ENCODE results near the gene PPP1R27.
A peak's percentile ranks its signal among the peaks of the same experiment; 100 is the strongest.
"Not testable (repeated sequence)": the region's sequence is repeated elsewhere in the genome, so short reads cannot be mapped to it uniquely, and the experiment has no call there.

The PPP1R27 gene

DNA sequence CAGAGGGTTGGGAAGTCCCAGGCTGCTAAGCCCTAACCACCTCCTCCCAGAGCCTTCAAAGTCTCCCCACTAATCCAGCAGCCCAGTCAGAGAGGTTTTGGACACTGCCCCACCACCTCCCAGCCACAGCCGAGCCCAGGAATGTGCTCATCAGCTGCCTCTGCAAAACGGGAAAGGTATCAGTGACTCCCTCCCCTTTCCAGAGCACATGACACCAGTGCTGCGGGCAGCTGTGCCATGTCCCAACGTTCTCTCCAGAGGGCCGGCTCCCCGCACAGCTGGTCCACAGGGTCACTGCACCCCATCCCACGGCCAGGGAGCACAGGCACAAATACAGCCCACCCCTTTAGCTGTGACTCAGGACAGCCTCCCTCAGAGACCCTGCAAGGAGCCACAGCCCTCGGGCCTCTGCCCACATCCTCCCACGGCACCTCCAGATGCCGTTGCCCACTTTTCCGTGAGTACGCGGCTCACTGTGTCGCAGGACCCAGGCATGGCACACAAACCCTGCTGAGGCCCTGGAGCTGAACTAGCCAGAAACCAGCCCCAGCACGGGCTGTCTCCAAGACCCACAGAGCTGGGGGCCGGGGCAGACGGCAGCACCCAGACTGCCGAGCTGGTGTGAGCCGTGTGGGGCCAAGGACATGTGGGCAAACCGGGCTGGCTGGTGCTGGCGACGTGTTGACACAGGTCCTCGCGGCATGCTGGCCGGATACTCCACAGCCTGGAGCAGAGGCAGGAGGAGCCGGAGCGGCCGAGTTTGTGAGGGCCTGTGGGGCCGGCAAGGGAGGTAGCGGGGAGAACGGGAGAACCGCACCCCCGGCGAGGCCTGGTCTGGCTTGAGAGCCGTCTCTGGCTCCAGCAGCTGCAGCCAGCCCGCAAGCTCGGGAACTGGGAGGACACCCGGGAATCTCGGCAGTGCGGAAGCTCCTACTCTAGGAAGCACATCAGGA, 6.3 kb upstream of the PPP1R27 start:
- no peak for DNase-seq

- not testable (repeated sequence) for DNase-seq
Observed at GRCh38 chr17:81840059-81840458, 5.2 kb upstream of the PPP1R27 start.

DNA sequence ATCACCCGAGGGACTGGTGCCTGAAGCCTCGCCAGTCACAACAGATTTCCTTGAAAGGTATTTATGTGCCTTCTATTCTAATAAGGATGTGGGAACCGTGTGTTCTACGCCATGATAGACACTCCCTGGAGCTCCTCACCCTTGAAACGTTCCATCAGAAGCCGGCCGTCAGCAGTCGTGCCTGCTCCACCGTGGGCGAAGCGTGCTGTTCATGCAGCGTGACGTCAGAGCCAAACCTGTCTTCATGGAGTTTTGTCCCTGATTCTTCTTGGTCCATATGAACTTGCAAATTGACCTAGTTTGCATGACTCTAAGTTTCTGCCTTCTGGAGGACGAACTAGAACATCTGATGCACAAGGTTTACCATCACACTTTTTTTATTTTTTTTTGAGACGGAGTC, 4.5 kb upstream of the PPP1R27 start:
- no peak for DNase-seq

- DNase-seq = no peak
Observed at GRCh38 chr17:81838753-81839255, 4.0 kb upstream of the PPP1R27 start.

DNA sequence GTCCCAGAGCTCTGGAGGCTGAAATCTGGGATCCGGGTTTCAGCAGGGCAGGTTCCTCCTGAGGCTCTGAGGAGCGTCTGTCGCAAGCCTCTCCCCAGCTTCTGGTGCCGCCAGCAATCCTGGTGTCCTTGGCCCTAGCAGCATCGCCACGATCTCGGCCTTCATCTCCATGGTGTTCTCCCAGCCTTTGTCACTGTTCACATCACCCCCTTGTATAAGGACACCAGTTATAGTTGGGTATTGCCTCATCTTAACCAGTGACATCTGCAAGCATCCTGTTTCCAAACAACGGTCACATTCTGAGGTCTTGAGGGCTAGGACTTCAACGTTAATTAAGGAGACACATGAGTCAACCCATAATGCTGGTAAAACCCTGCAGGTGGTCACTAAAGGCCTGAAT, 2.8 kb upstream of the PPP1R27 start:
- no peak for DNase-seq

- no peak for DNase-seq
Observed at GRCh38 chr17:81833921-81834830, 674 bp downstream of the PPP1R27 start.

GRCh38 chr17:81833160-81833920, 1.5 kb downstream of the PPP1R27 start, which contains the start of gene MCRIP1:
Gene MCRIP1, minus strand, starts transcription at chr17:81833291. Its CDS starts 8,785 bp downstream, at chr17:81824506.
- DNase-seq = peak; percentile 97

- peak; percentile 60 for DNase-seq
Observed at GRCh38 chr17:81832608-81833159, 2.2 kb downstream of the PPP1R27 start.

DNA sequence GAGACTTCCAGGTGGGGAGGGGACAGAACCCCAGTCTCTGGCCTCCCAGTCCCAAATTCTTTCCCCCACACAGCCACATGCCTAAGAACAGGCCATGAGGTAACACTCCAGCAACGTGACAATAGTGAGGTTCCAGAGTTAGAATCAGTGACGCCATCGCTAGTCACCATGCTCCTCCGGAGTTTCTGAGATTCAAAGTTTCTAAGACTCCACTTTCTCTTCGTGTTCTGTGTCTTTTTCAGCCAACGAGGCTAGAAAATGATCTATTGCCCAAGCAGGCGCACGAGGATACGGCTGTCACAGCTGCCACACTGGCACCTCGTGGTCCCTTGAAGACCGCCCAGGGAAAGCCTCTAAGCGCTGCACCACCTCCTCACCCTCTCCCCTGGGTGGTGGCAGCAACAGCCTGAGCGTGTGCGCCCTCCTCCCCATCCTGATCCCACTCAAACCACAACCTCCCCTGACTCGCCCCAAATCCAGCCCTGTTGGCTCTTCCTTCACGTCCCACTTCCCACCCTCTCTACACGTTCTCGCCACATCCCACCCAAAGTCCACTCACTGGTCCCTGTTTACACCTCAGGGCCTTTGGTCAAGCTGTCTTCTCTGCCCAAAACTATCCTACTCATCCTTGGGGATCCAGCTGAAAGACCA, 2.8 kb downstream of the PPP1R27 start:
- no peak for DNase-seq

- DNase-seq = no peak
Observed at GRCh38 chr17:81831563-81831956, 3.3 kb downstream of the PPP1R27 start.

DNA sequence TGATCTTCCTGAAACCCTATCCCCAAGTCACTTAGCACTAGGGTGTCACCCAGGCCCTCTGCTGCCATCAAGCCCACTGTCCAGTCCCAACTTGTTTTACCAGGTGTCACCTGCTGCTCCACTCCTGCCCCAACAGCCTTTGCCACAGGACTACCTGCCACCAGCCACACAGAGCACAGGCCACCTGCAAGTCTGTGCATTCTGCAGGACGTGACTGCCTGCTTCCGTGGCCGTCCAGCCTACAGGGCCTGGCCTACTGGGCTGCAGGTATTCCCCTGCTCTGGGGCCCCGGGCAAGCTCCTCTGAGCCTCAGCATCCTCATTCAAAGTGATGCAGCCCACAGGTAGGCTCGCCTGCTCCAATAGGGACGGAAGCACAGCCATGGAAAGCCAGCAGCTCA, 5.0 kb downstream of the PPP1R27 start:
- no peak for DNase-seq

DNA sequence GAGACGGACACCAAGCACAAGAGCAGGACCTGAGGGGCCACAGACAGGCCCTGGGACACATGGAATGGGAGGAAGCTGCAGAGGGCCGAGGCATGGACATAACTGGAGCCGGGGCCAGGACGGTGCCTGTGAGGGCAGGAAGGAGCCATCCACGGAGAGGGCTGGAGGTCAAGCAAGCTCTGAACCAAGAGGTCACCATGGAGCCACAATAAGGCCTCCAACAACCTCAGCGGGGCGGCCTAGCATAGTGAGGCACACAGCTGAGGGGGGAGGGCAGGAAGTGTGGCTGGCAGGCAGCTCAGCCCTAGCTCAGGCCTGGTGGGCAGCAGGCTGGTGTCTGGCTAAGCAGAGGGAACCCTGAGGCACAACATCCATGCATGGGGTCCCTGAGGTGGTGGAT, 6.2 kb downstream of the PPP1R27 start:
- DNase-seq = no peak

DNA sequence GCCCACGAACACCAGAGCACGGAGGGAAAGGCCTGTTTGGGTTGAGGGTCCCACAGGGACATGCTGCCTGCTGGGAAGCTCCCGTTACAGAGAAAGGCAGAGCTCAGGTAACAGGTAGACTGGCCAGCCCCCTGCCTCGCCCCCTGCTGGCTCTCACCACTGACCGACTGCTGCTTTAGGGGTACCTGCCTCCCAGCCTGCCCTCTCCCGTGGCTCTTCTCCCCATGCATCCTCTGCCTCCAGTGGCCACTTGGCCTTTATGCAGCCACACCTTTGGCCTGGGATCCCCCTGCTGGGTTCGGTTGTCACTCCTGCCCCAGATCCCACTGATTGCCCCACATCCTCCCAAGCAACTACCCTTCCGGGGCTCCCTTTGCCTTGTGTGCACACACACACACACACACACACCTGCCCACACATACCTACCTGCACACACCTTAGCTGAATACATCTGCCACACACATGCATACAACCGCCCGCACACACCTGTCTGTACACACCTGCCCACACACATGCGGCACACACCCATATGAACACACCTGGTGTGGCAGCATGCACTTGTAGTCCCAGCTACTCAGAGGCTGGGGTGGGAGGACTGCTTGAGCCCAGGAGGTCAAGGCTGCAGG, 8.9 kb downstream of the PPP1R27 start:
- DNase-seq = no peak

DNA sequence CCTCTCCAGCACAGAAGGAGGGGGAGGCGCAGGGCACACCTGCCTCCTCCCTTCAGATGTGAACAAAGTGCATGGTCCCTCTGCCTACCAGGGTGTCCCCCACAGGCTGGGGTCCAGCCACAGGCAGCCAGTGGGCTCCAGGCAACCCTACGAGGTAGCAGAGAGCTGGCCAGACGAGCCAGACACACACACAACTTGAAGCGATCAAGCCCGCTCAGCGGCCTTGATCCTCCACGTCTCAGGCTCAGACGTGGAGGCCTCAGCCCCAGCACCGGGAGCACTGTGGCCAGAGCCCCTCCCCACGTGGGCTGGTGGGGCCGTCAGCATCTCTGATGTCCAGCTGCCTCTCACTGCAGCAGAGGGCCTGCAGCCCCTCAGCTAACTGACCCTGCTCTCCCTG, 10.3 kb downstream of the PPP1R27 start:
- no peak for DNase-seq

DNA sequence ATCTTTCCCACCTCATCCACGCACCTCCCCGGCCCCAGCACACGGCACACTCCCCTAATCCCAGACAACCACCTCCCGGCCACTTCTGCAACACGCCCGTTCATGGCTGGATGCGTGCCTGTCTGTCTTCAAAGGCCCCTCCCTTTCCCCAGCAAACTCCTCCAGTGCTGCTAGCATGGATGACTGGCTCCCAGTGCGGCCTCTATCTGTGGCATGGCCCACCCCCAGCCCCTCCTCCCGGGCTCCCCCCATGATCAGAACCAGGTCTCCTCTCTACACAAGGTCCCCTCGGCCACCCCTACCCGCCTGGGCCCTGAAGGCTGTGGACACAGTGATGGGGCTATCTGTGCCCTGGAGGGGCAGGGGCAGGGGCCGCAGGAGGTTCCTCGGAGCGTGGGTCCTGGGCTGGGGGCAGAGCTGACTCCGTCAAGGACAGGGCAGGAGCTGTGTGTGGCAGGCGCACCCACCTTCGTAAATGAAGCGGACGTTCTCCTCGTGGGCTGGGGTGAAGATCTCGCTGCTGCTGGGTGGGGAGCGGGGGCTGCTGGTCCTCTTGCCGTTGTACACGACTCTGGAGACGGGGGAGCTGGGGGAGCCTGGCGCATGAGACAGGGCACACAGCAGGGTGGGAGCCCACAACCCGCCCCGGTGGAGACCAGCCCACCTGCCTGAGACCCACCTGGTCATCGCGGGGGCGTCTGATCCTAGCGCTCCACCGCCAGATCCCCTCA, 10.9 kb downstream of the PPP1R27 start:
- no peak for DNase-seq

DNA sequence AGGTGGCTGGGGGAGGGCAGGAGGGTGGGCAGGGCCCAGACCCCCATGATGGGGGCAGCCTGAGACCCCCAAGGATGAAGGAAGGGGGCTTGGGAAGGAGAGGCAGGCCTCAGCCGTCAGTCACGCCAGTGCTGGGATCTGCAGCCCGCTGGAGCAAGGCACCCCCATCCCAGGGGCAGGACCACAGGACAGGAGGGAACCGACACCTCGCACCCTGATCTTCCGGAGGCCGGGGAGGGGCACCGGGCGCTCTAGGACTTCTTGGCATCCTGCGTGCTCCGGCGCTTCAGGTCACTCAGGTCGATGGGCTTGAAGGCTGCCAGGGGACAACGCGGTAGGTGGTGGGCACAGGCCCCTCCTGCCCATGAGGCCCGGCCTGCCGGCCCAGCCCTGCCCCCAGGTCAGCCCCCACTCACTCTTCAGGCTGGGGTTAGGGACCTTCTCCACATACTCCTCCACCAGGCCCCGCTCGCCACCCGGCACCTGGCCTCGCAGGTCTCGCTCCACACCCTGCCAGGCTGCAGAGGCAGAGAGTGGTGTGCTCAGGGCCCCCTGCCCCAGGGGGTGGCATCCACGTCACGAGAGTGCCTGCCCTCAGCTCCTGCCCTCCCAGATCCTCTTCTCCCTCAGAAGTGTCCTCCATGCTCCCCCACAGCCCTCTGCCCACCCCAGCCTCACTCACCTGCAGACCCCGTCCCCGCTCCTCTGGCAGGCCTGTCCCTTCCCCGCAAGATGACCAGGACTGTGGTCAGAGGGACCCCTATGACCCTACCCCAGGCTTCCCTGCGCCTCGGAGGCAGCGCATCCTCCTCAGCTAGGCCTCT, 11.6 kb downstream of the PPP1R27 start:
- DNase-seq = no peak

- DNase-seq = no peak
Observed at GRCh38 chr17:81822312-81822637, 12.6 kb downstream of the PPP1R27 start.

GRCh38 chr17:81821603-81822311, 13.1 kb downstream of the PPP1R27 start:
- no peak for DNase-seq

DNA sequence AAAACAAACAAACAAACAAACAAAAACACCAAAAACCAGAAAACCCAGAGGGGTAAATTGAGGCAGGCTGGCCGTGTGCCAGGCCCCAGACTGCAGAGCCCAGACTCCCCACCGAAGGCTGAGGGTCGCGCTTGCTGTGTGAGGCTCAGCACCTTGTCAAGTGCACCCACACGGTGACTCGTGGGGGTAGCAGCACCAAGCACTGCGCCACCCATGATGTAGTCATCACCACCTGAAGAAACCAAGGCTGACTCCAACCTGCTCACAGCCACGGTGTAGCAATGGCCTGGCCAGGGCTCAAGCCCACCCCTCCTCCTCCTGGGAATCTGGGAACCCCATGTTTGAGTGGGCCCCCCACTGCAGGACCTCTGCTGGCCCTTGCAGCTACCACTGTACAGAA, 13.7 kb downstream of the PPP1R27 start:
- DNase-seq = no peak

Measured in right forelimb (tissue), 1 donor.